Bronchial epithelial cell (primary cell): ENCODE measurements around the gene UGT1A5. TPM values are rescaled to one million over a fixed set of nuclear protein-coding genes. Genes with fewer than 3 reads are reported as not detected.

Source experiments
- DNase-seq: peaks from one replicate; pipeline ENCODE4 v3.0.0-alpha.2; 2010; ENCODE audit warnings: low read depth
- FAIRE-seq: peaks from 2 replicates; lab custom pipeline; 2011; peaks lifted over from hg19 to GRCh38; lab: Jason Lieb, UNC
- H3K27me3 ChIP-seq: 2 replicates; pipeline ENCODE4 v1.5.1; 2011; ENCODE audit warnings: low read length; ENCODE audit not compliant: control insufficient read depth, insufficient read depth
- H3K36me3 ChIP-seq: 2 replicates; pipeline ENCODE4 v1.5.1; 2011; ENCODE audit warnings: low read length; ENCODE audit not compliant: control insufficient read depth, insufficient read depth
- H3K4me3 ChIP-seq: 2 replicates; pipeline ENCODE4 v1.5.1; 2011; ENCODE audit warnings: mild to moderate bottlenecking, low read depth, low read length, control low read depth
- total RNA-seq: library from RNA; depleted of rRNA; stranded (reverse); fragments of >200 nt; gene quantifications from 2 replicates; pipeline ENCODE4 v1.2.1, GENCODE V29; 2014
- TF ChIP-seq, protein P1 (sequence below): IDR thresholded peaks from 2 replicates; pipeline ENCODE4 v1.5.1; 2011; ENCODE audit warnings: mild to moderate bottlenecking, moderate library complexity, low read length, control low read depth, inconsistent platforms; ENCODE audit not compliant: insufficient read depth, severe bottlenecking

UGT1A5 gene
- total RNA-seq, 1 donor from 2014 or later, result 0.26 TPM

DNA sequence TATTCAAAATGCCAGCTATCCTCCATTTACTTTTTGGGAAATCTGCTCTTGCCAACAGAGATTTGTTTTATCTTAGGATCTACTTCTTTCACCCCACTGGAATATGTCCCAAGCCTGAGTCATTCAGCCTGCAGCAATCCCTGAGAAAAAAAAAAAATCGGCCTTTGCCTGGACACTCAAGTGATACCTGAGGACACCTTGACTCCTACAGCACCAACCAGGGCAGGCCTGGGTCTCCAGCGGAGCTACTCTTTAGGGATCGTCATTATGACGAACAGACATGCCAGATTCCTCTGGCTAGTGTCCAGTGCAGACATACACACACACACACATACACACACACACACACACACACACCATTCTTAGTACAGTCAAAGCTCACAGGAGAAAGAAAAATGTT is 22.3 kb upstream of the UGT1A5 start:
- Histone ChIP-seq H3K36me3 (no peaks in the 10 kb centered on the region), H3K27me3 (no peaks in the 10 kb centered on the region), H3K4me3 (no peak overlapping the region)
- DNase-seq (peak; percentile 90), FAIRE-seq (no peak)
- TF ChIP-seq, protein P1, sequence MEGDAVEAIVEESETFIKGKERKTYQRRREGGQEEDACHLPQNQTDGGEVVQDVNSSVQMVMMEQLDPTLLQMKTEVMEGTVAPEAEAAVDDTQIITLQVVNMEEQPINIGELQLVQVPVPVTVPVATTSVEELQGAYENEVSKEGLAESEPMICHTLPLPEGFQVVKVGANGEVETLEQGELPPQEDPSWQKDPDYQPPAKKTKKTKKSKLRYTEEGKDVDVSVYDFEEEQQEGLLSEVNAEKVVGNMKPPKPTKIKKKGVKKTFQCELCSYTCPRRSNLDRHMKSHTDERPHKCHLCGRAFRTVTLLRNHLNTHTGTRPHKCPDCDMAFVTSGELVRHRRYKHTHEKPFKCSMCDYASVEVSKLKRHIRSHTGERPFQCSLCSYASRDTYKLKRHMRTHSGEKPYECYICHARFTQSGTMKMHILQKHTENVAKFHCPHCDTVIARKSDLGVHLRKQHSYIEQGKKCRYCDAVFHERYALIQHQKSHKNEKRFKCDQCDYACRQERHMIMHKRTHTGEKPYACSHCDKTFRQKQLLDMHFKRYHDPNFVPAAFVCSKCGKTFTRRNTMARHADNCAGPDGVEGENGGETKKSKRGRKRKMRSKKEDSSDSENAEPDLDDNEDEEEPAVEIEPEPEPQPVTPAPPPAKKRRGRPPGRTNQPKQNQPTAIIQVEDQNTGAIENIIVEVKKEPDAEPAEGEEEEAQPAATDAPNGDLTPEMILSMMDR, result no peak

DNA sequence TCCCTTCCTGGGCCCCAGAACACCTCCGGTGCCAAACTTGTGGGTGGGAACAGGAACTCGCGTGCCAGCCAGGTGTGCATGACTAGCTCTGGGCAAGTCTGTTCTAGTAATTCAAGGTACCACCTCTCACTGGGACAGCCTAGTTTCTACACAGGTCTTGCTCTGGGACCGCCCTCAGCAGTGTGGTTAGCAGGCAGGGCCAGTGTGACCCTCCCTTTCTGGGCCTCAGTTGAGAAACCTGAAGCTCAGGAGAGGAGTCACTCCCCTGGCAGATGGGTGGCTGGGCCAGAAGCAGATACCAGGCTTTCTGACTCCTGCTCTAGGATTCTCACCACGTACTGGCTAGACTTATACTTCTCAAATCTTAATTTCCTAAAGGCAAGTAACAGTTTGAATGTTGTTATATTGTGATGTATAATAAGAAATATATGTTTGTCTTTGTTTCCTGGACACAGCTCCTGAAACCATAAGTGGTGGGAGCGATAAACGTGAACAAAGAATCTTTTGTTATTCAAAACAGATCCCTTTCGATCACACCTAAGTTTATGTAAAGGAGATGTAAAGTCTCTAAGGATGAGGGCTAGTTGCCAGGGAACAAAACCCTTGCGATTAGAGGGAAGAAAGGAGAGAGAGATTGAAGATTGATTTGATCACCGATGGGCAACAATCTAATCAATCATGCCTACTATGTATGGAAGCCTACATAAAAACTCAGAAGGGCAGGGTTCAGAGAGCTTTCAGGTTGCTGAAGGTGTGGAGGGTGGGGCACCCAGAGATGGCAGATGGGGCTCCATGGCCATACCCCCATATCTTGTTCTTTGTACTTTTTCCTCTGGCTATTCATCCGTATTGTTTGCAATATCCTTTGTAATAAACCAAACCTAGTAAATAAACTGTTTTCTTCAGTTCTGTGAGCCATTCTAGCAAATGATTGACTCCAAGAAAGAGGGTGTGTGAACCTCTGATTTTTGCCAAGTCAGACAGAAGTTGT is 21.0 kb upstream of the UGT1A5 start:
- DNase-seq (peak; percentile 99), FAIRE-seq (peak; percentile 99)
- H3K4me3 ChIP-seq, result peak overlapping the region; percentile 61
- no peaks in the 10 kb centered on the region for H3K36me3 ChIP-seq
- TF ChIP-seq, protein P1, result no peak
- no peaks in the 10 kb centered on the region for H3K27me3 ChIP-seq

DNA sequence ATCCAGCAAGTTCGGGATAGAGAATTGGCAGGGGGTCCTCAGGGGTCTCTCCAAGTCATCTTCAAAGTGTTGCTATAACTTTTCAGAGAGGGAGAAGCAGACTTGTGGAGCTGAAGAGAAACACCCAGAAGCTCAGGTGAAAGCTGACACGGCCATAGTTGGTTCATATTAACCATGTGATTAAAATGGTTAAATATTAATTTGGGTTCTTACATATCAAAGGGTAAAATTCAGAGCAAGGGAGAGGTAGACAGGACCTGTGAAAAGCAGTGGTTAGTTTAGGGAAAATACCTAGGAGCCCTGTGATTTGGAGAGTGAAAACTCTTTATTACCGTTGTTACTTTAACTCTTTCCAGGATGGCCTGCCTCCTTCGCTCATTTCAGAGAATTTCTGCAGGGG is 20.1 kb upstream of the UGT1A5 start, which contains the start of gene UGT1A6:
TSS of gene UGT1A6 (plus strand) at position 243 of the 400 bp plus-strand sequence. CDS start at position 358, 115 bp downstream.
- Histone ChIP-seq H3K4me3 (peak within 1 kb of the TSS; percentile 61), H3K27me3 (no peaks in the 10 kb centered on the region), H3K36me3 (no peaks in the 10 kb centered on the region)
- no peak for FAIRE-seq
- no peak for DNase-seq
- TF ChIP-seq, protein P1, result no peak

DNA sequence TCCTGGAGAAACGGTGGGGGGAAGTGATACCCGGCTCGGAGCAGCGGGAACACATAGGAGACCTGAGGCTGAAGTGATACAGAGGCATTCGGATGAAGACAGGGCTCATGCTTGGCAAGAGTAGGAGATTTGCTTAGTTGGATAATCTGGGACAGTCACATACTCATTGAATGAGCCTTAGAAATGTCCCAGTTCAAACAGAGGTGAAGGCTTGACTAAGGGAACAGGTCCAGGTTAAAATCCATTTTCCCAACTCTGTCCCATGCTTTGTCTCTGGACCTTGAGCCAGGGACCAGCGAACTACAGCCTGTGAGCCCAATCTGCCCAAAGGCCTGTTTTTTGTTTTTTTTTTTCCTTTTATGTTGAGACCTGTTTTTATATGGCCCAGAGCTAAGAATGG is 18.7 kb upstream of the UGT1A5 start:
- Histone ChIP-seq H3K27me3 (no peaks in the 10 kb centered on the region), H3K4me3 (peak overlapping the region; percentile 61), H3K36me3 (no peaks in the 10 kb centered on the region)
- no peak for DNase-seq
- peak; percentile 43 for FAIRE-seq
- TF ChIP-seq, protein P1, result no peak

- FAIRE-seq (no peak), DNase-seq (no peak)
- TF ChIP-seq, protein P1, result no peak
- Histone ChIP-seq H3K36me3 (no peaks in the 10 kb centered on the region), H3K27me3 (no peaks in the 10 kb centered on the region), H3K4me3 (no peak overlapping the region)
Observed at GRCh38 chr2:233698740-233699139, 14.0 kb upstream of the UGT1A5 start.
